ENCODE data around the gene BMI1. TPM values are rescaled to one million over a fixed set of nuclear protein-coding genes. Genes with fewer than 3 reads are reported as not detected.

Gene BMI1
- total RNA-seq, 1 donor from 2014 or later = 49.9 TPM

DNA sequence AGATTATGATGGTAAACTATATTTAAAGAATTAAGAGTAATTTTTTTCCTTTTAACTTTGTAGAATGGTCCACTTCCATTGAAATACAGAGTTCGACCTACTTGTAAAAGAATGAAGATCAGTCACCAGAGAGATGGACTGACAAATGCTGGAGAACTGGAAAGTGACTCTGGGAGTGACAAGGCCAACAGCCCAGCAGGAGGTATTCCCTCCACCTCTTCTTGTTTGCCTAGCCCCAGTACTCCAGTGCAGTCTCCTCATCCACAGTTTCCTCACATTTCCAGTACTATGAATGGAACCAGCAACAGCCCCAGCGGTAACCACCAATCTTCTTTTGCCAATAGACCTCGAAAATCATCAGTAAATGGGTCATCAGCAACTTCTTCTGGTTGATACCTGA lies 8.3 kb downstream of the BMI1 start:
- H3K27ac Mint-ChIP-seq (ENCODE audit: unreplicated experiment) = no peak overlapping the region
- no peak overlapping the region for H3K4me3 Mint-ChIP-seq
- DNase-seq (ENCODE audit: low read depth, low spot score) = no peak
- TF ChIP-seq, protein P1, sequence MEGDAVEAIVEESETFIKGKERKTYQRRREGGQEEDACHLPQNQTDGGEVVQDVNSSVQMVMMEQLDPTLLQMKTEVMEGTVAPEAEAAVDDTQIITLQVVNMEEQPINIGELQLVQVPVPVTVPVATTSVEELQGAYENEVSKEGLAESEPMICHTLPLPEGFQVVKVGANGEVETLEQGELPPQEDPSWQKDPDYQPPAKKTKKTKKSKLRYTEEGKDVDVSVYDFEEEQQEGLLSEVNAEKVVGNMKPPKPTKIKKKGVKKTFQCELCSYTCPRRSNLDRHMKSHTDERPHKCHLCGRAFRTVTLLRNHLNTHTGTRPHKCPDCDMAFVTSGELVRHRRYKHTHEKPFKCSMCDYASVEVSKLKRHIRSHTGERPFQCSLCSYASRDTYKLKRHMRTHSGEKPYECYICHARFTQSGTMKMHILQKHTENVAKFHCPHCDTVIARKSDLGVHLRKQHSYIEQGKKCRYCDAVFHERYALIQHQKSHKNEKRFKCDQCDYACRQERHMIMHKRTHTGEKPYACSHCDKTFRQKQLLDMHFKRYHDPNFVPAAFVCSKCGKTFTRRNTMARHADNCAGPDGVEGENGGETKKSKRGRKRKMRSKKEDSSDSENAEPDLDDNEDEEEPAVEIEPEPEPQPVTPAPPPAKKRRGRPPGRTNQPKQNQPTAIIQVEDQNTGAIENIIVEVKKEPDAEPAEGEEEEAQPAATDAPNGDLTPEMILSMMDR (conservative IDR thresholded peaks at IDR 0.05) = no peak
- peaks cover 58% of the 10 kb centered on the region for H3K27me3 Mint-ChIP-seq (ENCODE audit: low read depth)
- H3K4me1 Mint-ChIP-seq = peaks cover 25% of the 10 kb centered on the region
- H3K36me3 Mint-ChIP-seq (ENCODE audit: low read depth) = peaks cover 21% of the 10 kb centered on the region
- peaks cover 3% of the 10 kb centered on the region for H3K9me3 Mint-ChIP-seq

DNA sequence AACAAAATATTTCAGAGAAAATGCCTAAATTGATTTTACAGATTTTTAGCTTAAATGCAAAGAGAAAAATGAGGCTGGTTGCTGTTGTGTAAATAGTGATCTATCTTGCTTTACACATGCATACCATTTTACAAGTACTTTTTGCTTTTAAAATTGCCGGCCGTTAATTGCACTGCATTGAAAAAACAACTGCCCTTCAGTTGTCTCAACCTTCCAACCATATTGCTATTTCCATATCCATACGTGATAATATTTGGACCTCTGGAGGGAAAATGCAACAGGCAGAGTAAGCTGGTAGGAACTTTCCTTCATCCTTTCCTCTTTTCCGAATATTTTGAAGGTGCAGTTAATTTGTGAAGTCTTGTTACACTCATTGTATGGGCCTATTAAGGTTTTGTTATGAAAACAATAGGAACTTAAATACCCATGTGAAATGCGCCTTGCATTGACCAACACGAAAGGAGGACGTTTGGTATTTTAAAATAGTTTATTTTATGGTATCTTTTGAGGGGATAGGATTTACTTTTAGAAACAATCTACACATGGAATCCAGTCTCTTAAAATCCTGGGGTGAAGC lies 11.3 kb downstream of the BMI1 start:
- TF ChIP-seq, protein P1 (conservative IDR thresholded peaks at IDR 0.05) = no peak
- Mint-ChIP-seq H3K4me3 (no peak overlapping the region), H3K36me3 (ENCODE audit: low read depth) (peaks cover 21% of the 10 kb centered on the region), H3K27ac (ENCODE audit: unreplicated experiment) (no peak overlapping the region), H3K27me3 (ENCODE audit: low read depth) (peaks cover 70% of the 10 kb centered on the region), H3K4me1 (peaks cover 9% of the 10 kb centered on the region), H3K9me3 (peaks cover 3% of the 10 kb centered on the region)
- DNase-seq (ENCODE audit: low read depth, low spot score) = no peak

DNA sequence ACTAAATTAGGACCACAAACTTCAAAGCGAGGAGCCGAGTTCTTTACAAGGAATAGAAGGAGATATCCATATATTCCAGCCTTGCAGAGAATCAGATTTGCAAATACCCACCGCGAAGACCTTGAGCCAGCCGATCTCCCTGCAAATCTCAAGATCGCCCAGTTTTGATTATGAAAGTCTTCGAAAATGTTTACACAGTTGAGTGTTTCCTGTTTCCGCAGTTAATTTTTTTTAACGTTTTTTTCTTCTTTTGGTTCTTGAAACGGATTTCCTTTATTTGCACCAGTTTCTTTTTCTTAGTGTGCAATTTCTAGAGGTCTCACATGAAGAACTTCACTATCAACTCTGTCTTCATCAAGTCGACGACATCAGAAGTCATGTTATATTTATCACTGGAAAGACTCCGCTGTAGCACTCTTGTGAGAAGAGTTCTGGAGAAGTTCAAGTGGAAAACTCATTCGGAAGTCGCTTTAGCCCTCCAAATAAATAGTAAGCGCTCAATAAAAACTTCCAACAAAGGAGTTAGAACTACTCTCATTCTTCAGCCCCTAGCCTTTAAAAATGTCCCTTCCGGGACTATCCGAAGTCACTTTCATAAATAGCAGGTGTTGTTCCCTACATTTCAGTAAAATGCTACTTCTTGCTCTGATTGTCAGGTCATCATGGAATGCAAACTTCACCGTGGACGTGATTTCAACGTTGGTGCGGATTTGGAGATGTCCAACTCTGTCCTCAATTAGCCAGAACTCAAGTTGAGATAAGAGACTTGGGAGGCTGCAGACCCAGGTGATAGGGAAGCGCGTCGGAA lies 12.5 kb downstream of the BMI1 start:
- H3K4me3 Mint-ChIP-seq = peak overlapping the region; percentile 60

DNA sequence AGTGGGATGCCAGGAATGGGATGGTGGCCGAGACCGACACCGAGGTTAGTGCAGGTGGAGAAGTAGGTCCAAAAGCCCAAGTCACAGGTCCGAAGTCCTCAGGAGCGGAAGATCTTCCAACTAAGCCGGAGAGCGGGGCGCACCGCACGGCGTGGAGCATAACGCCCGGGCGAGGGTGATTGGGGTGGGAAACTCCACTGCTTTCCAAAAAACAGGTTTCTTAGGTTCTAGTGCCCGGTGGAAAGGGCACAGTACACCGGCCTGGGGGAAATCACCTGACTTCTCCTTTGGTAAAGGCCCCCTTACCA lies 13.0 kb downstream of the BMI1 start:
- peaks cover 13% of the 10 kb centered on the region for H3K4me1 Mint-ChIP-seq
- TF ChIP-seq, protein P1 (conservative IDR thresholded peaks at IDR 0.05) = no peak
- H3K4me3 Mint-ChIP-seq = peak overlapping the region; percentile 60
- peaks cover 19% of the 10 kb centered on the region for H3K36me3 Mint-ChIP-seq (ENCODE audit: low read depth)
- H3K27me3 Mint-ChIP-seq (ENCODE audit: low read depth) = peaks cover 85% of the 10 kb centered on the region
- H3K9me3 Mint-ChIP-seq = peaks cover 3% of the 10 kb centered on the region
- no peak overlapping the region for H3K27ac Mint-ChIP-seq (ENCODE audit: unreplicated experiment)
- DNase-seq (ENCODE audit: low read depth, low spot score) = no peak

More for the DNA sequence above, 12.5 kb downstream of the BMI1 start:
- TF ChIP-seq, protein P1 (conservative IDR thresholded peaks at IDR 0.05) = no peak
- H3K9me3 Mint-ChIP-seq = peaks cover 3% of the 10 kb centered on the region
- no peak overlapping the region for H3K27ac Mint-ChIP-seq (ENCODE audit: unreplicated experiment)
- no peak for DNase-seq (ENCODE audit: low read depth, low spot score)
- H3K4me1 Mint-ChIP-seq = peaks cover 13% of the 10 kb centered on the region
- peaks cover 19% of the 10 kb centered on the region for H3K36me3 Mint-ChIP-seq (ENCODE audit: low read depth)
- H3K27me3 Mint-ChIP-seq (ENCODE audit: low read depth) = peaks cover 79% of the 10 kb centered on the region

DNA sequence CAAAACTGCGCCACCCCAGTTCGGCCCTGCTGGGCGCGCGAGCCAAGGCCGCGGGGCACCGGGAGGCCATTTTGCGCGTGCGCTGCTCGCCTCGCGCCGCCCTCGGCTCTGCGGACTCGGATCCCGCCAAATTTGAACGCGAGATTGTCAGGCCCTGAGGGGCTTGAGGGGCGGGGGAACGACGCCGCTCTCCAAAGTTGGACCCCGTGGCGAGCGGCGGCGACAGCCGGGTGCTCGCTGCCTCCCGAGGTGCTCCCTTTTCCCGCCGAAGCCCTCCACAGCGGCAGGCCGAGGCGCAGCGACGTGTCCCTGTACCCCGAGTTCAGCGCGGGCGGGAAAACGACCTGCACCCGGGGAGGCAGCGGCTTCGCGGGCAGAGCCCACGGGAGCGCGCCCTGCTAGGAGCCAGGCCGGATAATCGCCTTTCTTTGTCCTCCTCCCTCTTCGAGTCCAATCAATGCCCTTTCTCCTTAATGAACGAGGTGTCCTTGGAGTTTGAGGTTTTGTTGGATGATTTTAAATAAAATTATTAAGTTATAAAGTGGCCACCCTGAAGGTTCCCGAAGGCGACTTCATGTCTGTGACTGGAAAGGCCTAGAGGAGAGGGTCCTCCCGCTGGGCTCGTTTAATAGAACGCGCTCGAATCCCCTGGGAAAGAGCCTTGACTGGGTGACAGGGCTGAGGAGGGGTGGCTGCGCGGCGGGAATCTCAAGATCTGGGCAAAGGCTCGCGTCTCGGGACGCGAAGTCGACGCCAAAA lies 13.7 kb downstream of the BMI1 start:
- Mint-ChIP-seq H3K4me3 (peak overlapping the region; percentile 85), H3K36me3 (ENCODE audit: low read depth) (peaks cover 14% of the 10 kb centered on the region), H3K27me3 (ENCODE audit: low read depth) (peaks cover 90% of the 10 kb centered on the region), H3K4me1 (peaks cover 13% of the 10 kb centered on the region), H3K27ac (ENCODE audit: unreplicated experiment) (no peak overlapping the region), H3K9me3 (peaks cover 3% of the 10 kb centered on the region)
- TF ChIP-seq, protein P1 (conservative IDR thresholded peaks at IDR 0.05) = no peak
- DNase-seq (ENCODE audit: low read depth, low spot score) = no peak

Measured in neural crest cell (in vitro differentiated cells).